Measurements from ENCODE around the gene TBC1D32.
"Not testable (repeated sequence)": the region's sequence is repeated elsewhere in the genome, so short reads cannot be mapped to it uniquely, and the experiment has no call there.

TBC1D32 gene

DNA sequence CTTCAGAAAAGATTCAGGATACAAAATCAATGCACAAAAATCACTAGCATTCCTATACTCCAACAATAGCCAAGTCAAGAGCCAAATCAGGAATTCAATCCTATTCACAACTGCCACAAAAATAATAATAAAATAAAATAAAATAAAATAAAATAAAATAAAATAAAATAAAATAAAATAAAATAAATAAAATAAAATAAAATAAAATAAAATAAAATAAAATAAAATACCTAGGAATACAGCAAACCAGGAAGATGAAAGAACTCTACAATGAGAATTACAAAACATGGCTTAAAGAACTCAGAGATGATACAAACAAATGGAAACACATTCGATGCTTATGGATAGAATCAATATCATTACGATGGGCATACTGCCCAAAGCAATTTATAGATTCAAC is 120.9 kb downstream of the TBC1D32 start:
- DNase-seq (ENCODE audit: low spot score) = not testable (repeated sequence)

DNA sequence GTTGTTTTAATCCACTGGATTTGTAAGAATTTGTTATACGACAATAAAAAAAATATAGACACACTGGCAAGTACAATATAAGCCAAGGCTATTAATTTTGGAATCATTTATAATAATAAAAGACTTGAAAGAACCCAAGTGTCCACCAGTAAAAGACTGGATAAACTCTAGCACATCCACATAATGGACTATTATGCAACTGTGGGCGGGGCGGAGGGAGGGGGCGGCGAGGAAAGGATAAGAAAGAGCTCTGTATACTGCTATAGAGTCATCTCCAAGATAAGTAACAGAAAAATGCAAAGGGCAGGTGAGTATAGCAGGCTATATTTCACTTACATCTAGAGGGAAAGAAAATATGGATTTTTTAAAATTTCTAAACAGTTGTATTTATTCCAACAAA is 123.3 kb downstream of the TBC1D32 start:
- no peak for DNase-seq (ENCODE audit: low spot score)

DNA sequence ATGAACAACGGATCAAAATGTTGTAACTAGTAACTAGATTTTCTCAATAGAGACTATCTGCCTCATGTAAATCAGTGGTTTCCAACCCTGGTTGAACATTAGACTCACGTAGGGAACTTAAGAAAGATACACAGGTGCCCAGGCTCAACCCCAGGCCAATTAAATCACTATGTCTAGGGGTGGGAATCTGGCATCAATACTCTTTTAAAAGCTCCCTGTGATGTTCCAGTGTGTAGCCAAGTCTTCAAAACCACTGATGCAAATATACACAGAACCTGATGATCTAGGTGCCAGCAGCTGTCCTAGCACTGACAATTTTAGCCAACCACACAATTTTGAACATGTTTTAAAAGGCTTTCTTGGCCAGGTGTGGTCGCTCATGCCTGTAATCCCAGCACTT is 128.7 kb downstream of the TBC1D32 start:
- no peak for DNase-seq (ENCODE audit: low spot score)

DNA sequence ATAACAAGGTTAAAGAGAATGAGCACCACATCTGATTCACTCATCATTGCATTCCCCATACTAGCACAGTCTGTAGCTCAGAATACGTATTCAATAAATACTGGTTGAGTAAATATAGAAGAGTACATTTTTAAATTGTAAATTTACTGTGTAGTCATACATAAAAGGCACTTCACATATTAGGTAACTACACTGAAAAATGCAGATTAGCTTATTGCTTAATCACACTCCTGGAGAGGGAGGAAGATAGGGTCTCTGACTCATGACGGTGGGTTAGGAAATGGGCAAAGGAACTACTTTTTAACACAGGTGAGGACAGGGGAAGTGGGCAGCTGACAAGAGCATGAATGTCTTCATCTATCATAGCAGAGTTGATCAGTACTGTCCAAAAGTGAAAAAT is 133.2 kb downstream of the TBC1D32 start:
- DNase-seq (ENCODE audit: low spot score) = no peak

DNA sequence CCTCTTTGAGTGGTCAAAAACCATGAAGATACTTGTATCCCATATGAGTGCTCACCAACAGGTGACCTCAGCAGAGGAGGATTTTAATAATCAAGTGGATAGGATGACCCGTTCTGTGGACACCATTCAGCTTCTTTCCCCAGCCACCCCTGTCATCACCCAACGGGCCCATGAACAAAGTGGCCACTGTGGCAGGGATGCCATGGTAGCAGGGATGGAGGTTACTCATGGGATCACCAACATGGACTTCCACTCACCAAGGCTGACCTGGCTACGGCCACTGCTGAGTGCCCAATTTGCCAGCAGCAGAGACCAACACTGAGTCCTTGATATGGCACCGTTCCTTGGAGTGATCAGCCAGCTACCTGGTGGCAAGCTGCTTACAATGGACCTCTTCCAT is 138.2 kb downstream of the TBC1D32 start:
- DNase-seq (ENCODE audit: low spot score) = not testable (repeated sequence)

DNA sequence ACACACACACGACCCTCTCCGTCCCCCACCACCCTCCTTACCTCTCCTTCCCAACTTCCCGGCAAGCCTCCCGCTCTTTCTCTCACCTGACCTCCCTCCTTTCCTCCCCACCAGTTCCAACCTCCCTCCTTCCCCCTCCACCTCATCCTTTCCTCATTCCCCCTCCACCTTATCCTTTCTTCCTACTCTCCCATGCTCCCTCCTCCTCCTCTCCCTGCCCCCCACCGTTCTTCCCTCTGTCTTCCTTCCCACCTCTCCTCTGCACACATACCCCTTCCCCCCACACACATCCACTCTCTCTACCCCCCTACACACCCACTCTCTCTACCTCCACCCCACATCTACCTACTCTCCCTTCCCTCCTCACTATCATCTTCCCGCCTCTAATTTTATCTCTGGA is 144.2 kb downstream of the TBC1D32 start:
- DNase-seq (ENCODE audit: low spot score) = no peak

DNA sequence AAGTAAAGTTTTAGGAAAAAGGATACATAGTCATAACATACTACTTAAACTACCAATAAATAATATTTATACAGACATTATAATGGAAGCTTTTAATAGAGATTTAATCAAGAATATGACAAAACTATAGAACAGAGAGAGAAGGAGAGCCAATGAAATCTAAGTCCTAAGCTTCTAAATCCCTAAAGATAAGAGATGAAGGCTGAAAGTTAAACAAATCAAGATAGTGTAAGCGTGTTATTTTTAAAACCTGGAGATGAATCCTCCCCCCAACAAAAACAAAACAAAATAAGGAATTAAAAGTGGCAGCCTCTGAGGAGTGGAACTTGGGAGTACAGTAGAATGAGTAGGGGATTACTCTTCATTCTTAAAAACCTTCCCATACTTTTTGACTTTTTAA is 145.9 kb downstream of the TBC1D32 start:
- DNase-seq (ENCODE audit: low spot score) = no peak

DNA sequence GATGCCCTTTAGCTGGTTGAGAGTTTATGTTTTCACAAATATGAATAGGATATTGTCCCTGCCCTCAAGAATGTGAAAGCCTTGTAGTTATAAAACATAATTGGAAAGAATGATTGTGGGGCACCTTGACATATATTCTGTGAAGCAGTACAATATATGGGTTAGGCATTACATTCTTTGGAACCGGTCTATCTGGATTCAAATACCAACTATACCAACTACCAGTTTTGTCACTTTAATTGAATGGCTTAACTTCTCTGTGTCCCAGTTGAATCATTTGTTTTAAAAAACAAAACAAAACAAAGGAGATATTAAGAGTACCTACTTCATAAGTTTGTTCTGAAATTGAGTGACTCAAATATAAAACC is 146.5 kb downstream of the TBC1D32 start:
- DNase-seq (ENCODE audit: low spot score) = no peak

DNA sequence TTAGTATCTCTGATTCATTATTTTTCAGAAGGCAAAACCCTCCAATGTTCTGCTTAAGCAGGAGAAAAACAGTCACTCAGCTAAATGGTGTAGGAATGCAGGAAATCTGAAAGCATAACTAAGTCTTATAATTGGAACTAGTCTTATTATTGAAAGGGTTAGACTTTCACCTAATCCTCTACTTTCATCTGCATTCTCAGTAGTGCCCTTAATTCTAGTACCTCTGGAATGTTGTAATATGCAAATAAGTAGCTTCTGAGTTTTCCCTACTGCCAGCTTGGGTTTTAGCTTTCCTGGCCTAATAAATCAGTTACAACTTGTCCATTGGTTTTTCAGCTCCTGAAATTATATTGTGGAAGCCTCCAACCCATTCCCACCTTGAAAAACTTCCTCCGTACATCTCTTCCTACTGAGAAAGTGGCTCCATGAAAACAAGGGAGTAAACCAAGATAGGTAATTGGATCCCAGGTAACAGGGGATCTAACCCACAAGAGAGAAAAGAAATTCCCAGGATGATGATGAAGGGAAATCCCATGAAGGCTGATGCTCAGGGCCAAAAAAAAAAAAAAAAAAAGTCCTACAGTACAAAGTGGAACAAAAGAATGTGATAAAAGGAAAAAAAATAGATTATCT is 147.0 kb downstream of the TBC1D32 start:
- DNase-seq (ENCODE audit: low spot score) = no peak

DNA sequence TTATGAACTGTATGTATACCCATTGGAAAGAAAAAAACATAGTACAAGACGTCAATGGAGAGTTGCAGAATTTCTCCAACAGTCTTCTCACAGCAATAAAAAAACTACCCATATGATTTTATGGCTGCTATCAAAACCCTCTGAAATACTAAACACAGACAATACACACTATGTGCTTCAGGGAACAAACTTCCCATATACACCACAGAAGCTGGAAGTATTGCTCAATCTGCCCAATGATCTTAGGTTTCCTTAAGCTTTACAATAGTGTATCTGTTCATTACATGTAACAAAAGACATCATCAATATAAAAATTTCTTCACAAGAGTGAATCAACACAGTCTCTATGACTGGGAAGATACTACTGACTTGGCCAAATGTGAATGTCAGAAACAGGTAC is 150.5 kb downstream of the TBC1D32 start:
- no peak for DNase-seq (ENCODE audit: low spot score)

DNA sequence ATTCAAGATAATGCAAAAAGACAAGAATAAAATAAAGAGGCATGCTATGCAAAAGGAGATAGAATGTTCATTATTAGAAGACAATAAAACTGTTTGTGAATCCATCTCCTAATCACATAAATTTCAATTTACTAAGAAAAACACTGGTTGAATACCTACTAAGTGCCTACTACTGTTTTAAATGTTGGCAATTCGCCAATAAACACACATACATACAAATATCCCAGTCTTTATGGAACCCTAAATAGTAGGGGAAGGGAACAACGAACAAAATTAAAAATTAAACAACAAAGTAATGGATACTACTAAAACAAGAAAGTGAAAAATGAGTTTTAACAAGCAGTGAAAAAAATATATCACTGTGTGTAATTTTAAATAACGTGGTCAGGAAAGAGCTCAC is 158.5 kb downstream of the TBC1D32 start:
- no peak for DNase-seq (ENCODE audit: low spot score)

DNA sequence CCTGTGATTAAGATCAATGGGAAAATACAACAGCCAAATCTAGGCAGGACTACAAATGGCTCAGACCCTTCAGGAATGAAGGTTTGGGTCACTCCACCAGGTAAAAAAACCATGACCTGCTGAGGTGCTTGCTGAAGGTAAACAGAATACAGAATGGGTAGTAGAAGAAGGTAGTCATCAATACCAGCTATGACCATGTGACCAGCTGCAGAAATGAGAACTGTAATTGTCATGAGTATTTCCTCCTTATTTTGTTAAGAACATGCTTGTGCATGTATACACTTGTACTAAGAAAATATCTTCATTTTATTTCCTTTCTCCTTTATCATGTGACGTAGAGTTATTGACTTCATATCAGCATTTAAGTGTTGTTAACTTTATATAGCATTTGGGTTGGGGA is 161.8 kb downstream of the TBC1D32 start:
- DNase-seq (ENCODE audit: low spot score) = not testable (repeated sequence)

DNA sequence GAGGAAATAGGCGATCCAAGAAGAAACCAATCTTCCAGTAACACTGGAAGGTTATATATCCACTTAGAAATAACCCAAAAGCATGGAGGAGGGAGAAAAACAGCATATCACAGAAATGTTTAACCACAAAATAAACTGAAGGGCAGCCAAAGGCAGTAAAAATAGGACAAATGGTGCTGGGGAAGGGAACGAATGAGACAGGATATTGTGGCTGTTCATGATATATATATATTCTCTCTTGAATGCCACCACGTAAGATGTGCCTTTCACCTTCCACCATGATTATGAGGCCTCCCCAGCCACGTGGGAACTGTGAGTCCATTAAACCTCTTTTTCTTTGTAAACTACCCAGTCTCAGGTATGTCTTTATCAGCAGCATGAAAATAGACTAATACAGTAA is 162.4 kb downstream of the TBC1D32 start:
- DNase-seq (ENCODE audit: low spot score) = no peak

DNA sequence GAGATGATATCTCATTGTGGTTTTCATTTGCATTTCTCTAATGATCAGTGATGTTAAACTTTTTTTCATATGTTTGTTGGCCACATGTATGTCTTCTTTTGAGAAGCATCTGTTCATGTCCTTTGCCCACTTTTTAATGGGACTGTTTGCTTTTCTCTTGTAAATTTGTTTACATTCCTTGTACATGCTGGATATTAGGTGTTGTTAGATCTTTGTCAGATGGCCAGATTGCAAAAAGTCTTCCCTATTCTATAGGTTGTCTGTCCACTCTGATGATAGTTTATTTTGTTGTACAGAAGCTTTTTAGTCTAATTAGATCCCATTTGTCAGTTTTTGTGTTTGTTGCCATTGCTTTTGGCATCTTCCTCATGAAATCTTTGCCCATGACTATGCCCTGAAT is 172.4 kb downstream of the TBC1D32 start:
- no peak for DNase-seq (ENCODE audit: low spot score)

DNA sequence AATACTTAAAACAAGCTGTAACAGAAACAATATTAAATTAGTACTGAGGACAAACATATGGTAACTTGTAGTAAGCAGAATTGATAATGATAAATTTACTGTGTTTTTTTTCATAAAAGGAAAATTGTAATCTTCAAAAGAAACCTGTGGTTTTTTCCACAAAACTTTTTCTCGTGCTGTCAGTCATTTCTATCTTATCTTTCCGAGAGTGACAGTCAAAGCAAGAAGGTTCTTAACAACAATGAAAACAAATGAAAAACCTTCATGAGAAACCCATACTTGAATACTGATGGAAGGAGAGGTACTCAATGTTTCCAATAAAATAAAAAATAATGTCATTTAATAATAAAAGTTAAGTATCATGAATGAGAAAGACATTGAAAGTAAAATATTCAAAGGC is 174.0 kb downstream of the TBC1D32 start:
- no peak for DNase-seq (ENCODE audit: low spot score)

DNA sequence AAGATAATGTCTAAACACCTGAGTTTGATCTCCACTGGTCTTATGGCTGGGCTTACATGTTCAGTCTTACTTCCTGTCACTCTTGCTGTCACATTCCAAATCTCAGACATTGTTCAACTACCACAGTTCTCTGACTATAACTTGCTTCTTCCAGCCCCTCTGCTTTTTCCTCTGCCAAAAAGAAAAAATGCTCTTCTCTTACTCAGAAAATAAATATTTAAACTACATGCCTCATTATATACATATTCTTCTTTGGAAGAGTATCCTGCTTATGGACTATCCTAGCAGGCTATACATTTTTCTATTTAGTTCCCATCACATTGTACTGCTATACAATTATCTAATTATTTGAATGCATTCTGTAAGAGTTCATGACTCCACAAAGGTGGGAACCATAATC is 175.4 kb downstream of the TBC1D32 start:
- no peak for DNase-seq (ENCODE audit: low spot score)

DNA sequence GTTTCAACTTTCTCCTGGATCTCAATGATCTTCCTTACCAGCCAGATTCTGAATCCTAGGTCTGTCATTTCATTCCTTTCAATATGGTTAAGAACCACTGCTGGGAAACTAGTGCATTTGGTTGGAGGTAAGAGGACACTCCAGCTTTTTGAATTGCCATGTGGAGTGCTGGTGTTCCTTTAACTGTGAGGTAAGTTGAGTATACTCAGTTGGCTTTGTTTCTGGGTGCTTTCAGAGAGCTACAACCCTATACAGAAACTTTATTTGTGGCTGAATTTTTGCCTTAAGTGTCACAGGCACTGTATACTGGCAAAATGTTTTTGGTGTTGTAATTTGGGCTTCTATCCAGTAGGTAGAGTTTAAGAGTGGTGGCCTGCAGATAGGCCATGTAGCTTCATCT is 175.8 kb downstream of the TBC1D32 start:
- DNase-seq (ENCODE audit: low spot score) = no peak

DNA sequence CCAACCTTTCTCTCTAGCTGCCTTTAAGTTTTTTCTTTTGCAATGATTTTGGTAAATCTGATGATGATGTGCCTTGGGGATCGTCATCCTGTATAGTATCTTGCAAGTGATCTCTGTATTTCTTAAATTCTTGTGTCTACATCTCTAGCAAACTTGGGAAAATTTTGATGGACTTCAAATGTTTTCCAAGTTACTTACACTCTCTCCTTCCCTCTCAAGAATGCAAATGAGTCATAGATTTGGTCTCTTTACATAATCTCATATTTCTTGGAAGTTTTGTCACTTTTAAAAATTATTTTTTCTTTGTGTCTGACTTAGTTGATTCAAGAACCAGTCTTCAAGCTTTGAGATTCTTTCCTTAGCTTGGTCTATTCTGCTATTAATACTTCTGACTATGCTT is 176.4 kb downstream of the TBC1D32 start:
- DNase-seq (ENCODE audit: low spot score) = no peak

DNA sequence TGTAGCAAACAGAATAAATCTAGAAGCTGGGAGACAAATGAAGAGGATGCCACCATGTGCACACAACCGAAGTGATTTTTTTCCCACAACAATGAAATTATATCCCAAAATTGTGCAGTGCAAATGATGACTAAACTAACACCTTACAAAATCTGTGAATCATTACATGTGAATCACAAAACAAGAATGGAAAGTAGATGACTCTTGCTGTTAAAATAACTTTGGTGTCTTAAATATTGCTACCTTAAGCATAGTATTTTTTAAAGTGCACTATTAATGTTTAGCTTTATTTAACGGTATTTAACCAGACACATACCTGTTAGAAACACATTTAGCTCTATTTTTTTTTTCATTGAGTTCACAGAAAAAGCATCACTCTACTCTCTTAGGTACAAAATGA is 190.8 kb downstream of the TBC1D32 start:
- no peak for DNase-seq (ENCODE audit: low spot score)

DNA sequence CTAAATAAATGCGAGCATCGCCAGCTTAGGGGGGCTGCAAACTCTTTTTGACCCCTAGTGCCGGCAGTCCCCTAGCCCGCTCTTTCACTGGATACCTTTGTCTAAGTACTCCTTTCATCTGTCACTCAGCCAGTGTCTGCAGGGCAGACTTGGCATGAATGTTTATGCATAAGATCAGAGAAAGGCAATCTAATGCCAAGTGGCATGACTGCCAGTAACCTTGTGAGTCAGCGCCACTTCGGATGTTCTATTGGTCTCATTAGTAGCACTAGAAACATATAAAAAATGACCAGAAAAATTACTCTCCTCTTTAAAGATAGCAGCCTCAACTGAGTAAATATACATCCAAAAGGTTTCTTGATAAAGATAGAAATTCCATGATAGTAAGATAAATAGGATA is 192.2 kb downstream of the TBC1D32 start:
- DNase-seq (ENCODE audit: low spot score) = no peak

DNA sequence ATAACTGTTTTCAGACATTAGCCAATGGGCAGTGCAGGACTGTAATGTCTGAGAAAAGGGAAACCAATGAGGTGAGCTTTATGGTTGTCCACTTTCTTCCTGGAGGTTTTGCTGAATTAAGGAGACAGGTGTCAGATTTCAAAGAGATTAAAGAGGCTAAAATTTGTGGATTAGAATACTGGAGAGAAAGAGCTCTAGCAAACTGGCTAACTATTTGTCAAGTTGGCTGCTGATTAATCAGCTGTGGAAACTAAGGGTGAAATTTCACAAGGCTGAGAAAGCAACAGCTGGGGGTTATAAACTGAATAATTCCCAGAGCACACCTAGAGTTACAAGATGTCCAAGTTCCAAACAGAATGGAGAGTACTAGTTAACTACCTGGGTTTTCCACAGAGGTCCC is 198.9 kb downstream of the TBC1D32 start:
- no peak for DNase-seq (ENCODE audit: low spot score)

DNA sequence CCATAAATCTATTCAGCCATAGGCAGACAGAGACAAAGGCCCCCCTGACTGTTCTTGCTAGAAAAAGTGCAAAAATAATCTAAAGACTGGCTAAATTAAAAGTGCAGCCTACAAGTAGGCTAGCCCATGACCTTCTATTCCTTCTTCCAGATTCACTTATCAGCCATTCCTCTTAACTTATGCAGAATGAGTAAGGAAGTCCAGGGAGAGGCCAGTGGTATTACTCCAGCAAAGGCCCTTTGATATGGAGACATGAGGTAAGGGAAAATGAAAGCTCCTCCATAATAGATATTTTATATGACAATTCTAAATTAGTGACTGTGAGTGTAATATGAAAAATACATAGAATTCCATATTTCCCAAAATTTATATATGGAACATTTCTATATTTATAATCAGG is 199.4 kb downstream of the TBC1D32 start:
- no peak for DNase-seq (ENCODE audit: low spot score)

DNA sequence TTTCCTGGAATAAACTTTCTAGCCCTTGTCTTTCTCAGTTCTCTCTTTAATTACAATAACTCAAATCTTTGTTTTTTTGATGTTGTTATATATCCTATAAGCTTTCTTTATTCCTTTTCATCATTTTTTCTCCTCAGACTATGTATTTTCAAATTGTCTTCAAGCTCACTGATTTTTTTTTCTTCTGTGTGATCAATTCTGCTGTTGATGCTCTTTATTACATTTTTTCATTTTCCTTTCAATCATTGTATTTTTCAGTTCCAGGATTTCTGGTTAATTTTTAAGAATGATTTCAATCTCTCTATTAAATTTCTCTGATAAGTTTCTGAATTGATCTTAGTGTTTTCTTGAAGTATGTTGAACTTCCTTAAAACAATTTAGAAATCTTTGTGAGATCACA is 209.7 kb downstream of the TBC1D32 start:
- no peak for DNase-seq (ENCODE audit: low spot score)

DNA sequence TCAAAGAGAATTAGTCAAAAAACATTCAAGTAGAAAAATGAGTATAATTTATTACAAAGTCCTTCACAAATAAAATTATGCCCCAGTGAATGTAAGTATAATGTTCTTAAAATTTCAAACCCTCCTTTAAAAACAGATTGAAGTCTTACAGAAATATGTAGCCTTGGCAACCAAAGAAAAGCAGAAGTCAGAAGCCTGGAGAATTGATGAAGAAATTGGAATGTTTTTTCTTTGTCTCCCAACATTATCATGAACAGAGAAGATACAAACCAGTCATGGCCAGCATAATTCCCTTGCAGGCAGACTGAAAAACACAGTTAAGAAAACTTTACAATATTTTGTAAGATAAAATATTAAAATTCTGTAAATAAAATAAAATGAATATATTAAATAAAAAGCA is 221.9 kb downstream of the TBC1D32 start:
- DNase-seq (ENCODE audit: low spot score) = no peak

DNA sequence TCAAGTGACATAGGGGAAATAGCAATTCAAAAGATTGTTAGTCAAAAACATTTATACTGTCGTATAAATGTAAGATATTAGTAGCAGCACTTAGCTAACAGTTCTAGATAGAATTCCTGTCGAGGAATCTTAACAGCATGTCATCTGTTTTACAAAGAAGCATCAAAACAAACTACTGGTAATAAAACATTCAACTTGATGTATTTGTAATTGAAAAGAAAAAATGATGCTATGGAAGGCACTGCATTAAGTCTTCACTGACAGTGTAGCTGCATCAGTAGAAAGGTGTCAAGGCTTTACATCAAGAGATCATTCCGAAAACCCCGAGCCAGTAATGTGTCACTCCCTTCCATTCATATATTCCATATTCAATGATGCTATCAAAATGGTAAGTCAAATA is 223.5 kb downstream of the TBC1D32 start:
- DNase-seq (ENCODE audit: low spot score) = no peak
